Neural progenitor cell (in vitro differentiated cells): ENCODE results near the gene GMDS.

Experiments
- EZH2 ChIP-seq: fragments of 200-600 bp; sonication (generic); IDR thresholded peaks from 2 replicates; pipeline ENCODE4 v1.6.1; 2017; ENCODE audit warnings: antibody characterized with exemption, mild to moderate bottlenecking, moderate library complexity
- EZH2phosphoT487 ChIP-seq: fragments of 200-600 bp; sonication (generic); IDR thresholded peaks from 2 replicates; pipeline ENCODE4 v1.6.1; 2017; ENCODE audit warnings: antibody characterized with exemption
- TF ChIP-seq, protein P1 (sequence below): fragments of 200-600 bp; sonication (generic); IDR thresholded peaks from 2 replicates; pipeline ENCODE4 v1.5.1; 2017; ENCODE audit warnings: antibody characterized with exemption, mild to moderate bottlenecking

DNA sequence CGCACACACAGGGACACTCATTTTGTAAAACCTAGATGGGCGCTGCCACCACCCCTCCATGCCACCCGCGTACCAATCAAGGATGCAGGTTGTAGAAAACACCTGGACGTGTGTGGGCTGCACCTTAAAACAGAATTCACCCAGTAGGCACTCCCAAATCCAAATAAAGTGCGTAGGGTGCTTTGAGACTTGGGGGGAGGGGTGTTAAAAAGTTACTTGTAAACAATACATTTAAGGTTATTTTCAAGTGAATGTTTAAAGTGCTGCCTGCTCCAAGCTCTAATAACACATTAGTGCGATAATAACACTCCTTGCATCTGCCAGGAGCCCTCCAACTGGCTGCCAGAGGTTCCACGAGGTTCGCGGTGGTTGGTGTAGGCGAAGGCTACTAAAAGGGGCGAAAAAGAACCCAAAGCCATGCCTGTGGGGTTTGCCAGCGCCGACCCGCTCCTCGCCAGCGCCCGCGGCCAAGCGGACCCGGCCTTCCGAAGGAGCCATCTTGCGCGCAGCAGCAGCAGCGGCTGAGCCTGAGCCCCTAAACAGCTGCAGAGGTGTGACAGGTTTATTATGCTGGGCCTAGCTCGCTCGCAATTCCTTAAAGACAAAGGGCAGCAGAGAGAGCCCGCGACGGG, 624.2 kb downstream of the GMDS start:
- TF ChIP-seq, protein P1, sequence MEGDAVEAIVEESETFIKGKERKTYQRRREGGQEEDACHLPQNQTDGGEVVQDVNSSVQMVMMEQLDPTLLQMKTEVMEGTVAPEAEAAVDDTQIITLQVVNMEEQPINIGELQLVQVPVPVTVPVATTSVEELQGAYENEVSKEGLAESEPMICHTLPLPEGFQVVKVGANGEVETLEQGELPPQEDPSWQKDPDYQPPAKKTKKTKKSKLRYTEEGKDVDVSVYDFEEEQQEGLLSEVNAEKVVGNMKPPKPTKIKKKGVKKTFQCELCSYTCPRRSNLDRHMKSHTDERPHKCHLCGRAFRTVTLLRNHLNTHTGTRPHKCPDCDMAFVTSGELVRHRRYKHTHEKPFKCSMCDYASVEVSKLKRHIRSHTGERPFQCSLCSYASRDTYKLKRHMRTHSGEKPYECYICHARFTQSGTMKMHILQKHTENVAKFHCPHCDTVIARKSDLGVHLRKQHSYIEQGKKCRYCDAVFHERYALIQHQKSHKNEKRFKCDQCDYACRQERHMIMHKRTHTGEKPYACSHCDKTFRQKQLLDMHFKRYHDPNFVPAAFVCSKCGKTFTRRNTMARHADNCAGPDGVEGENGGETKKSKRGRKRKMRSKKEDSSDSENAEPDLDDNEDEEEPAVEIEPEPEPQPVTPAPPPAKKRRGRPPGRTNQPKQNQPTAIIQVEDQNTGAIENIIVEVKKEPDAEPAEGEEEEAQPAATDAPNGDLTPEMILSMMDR, result no peak
- TF ChIP-seq EZH2phosphoT487, result peak; percentile 67
- TF ChIP-seq EZH2, result peak; percentile 85
